HK-2 (cell line): ENCODE measurements around the gene PDE2A.
"Not testable (repeated sequence)": the region's sequence is repeated elsewhere in the genome, so short reads cannot be mapped to it uniquely, and the experiment has no call there.

Experiments used
- DNase-seq: peaks from one replicate; pipeline ENCODE4 v3.0.0-alpha.2; 2018; ENCODE audit not compliant: unreplicated experiment

The PDE2A gene

DNA sequence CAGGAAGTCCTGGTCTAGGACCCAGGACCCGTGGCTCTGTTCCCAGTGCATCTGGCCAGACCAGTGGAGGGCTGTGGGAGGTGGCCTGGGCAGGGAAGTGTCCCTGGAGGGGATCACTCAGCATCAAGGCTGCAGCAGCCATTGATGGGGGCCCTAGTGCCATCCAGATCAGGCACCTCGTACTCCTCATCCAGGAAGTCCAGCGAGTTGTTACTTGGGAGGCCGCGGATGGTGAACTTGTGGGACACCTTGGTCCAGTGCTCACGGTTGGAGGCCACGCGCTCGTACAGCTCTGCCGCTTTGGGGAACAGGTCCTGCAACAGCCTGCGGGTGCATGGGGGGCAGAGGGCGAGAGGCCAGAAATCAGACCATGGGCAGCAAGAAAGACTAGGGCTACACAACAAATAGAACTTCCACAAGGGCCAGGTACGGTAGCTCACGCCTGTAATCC is 96.9 kb downstream of the PDE2A start:
- DNase-seq, result no peak

DNA sequence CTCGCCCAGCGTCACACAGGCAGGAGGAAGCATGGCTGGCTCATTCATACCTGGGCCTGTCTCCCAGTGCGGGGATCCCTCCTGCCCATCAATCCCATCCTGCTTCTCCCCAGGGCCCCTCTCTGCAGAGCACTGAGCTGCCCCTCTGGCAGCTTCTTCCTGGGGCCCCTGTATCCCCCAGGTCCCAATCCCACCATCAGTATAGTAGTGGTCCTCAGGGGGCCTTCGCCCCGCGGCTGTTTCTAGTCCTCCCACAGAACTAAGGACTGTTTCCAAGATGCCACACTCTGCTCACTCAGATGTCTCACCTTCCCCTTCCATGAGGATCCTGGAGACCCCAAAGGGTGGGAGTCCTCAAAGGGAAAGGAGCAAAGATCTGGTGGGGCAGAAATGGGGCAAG is 97.6 kb downstream of the PDE2A start:
- DNase-seq, result no peak

GRCh38 chr11:72576243-72576595 is 98.0 kb downstream of the PDE2A start:
- DNase-seq, result no peak

- no peak for DNase-seq
Observed at GRCh38 chr11:72575533-72576242, 98.5 kb downstream of the PDE2A start.

DNA sequence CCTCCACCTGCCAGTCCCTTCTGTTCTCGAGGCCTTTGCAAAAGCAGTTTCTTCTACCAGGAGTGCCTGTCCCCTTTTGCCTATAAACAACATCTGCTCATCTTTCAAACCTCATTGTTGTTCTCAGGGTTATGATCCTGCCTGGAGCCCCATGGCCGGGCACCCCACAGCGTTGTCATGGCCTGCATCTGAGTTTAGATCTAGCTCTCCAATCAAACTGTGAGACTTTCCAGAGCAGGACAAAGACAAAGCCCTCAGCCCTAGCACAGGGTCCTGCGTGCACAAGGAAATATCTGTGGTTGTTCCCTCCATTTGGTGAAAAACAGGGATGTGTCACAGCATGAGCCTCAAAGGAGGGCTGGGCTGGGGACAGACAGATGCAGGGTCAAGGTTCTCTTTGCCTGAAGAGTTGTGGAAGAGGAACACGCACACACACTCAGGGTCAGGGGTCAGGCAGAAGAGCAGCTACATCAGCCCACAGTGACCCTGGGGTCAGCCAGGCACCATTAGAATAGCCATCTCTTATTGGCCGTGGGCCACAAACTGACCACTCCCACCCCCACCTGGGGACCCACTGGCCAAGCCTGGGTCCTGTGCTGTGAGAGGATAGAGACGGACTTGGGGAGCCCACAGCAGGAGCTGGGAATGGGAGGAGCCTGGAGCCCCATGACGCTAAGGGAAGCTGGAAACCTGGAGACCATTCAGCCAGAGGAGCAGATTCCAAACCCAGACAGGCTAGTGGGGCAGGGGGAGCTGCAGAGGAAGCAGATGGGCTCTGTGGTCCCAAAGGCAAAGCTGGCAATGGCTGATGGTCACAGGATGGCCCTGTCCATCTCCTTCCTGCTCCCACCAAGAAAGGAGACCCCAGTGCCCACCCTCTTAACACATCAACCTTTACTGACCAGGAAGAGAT is 99.4 kb downstream of the PDE2A start:
- DNase-seq, result no peak

- no peak for DNase-seq
Observed at GRCh38 chr11:72573855-72574445, 100.3 kb downstream of the PDE2A start.

- DNase-seq, result peak; percentile 26
Observed at GRCh38 chr11:72573072-72573854, 101.0 kb downstream of the PDE2A start.

DNA sequence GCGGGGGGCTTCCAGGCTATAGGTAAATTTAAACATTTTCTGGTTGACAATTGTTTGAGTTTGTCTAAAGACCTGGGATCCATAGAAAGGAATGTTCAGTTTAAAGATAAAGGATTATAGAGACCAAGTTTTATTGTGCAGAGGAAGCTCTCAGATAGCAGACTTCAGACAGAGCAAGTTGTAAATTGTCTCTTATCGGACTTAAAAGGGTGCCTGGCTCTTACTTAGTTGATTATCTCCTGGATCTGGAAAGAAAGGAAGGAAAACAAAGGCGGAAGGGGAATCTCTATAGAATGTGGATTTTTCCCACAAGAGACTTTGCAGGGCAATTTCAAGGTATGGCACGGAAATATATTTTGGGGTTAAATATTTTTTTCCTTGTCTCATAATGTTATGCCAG is 101.7 kb downstream of the PDE2A start:
- DNase-seq, result not testable (repeated sequence)

GRCh38 chr11:72570893-72571661 is 103.1 kb downstream of the PDE2A start:
- DNase-seq, result no peak

- no peak for DNase-seq
Observed at GRCh38 chr11:72569966-72570892, 104.0 kb downstream of the PDE2A start.

DNA sequence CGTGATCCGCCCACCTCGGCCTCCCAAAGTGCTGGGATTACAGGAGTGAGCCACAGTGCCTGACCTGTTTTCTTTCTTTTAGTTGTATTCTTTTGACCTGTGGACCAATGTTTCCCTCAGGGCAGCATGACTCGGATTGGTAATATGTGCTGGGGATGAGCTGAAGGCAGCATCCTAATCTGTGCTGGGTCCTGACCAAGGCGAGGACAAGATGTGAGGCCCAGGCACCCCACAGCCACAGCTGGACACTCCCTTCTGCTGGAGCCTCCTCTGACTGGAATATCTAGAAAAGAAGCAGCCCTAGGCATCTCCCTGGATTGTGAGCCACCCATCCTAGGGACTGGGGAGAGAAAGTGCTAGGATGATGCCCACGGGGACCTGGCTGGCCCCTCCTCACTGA is 105.4 kb downstream of the PDE2A start:
- DNase-seq, result no peak

DNA sequence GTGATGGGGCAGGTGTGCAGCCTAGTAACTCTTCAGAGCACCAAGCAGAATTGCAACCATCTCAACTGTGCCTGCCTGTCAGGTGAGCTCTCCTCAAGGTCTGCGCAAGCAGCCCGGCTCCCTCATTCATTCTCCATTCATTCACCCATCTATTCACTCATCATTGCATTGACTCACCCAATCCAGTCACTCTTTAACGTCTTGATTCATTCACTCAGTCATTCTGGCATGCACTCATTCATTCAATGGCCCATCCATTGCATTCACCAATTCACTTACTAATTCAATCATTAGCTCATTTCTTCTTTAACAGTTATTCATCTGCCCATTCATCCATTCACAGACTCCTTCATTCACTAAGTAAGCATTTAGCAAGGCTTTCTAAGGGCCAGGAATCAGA is 111.8 kb downstream of the PDE2A start:
- DNase-seq, result peak; percentile 15

GRCh38 chr11:72561856-72562255 is 112.4 kb downstream of the PDE2A start:
- no peak for DNase-seq

- DNase-seq, result not testable (repeated sequence)
Observed at GRCh38 chr11:72560864-72561263, 113.4 kb downstream of the PDE2A start.

GRCh38 chr11:72556433-72556832 is 117.8 kb downstream of the PDE2A start:
- DNase-seq, result no peak

DNA sequence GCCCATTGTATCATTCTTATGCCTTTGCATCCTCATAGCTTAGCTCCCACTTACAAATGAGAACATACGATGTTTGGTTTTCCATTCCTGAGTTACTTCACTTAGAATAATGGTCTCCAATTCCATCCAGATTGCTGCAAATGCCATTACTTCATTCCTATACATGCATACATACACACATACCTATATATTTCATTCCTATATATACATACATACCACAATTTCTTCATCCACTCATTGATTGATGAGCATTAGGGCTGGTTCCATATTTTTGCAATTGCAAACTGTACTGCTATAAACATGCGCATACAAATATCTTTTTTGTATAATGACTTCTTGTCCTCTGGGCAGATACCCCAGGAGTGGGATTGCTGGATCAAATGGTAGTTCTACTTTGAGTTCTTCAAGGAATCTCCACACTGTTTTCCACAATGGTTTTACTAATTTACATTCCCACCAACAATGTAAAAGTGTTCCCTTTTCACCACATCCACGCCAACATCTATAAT is 119.2 kb downstream of the PDE2A start:
- not testable (repeated sequence) for DNase-seq

DNA sequence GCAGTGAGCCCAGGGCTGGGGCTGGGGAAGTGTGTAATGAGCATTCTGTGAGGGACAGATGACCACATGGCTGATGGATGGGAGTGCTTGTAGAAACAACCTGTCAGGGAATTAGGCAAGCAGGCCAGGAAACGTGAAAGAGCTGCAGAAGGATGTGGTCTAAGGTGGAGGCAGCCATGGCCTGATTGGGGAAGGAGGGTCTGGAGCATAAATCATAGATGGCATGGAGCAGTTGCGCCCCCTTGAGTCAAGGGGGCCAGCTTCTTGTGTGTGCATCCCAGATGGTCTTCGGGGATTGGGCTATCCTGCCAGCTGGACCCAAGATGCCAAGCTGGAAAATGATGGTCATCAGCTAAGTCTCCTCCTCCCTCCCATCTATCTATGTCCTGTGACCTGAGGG is 120.5 kb downstream of the PDE2A start:
- no peak for DNase-seq

DNA sequence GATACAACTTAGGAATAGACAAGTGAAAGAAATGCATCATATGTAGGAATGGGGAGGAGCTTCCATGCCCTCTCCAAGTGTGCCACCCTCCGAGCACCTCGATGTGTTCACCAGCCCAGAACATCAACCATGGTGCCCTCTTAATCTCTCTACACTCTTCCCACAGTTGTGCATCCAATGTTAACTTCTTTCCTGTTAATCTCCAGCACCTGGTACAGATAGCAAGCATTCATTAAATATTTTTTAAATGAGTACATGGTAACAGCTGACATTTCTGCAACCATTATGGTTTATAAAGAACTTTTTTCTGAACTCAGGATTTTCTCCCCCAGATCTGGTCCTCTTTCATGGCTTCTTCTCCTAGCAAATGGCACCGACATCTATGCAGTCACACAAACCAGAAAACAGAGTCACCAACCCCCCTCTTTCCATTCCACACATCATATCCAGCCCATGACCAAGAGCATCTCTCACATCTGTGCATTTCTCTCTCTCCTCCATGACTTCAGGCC is 121.8 kb downstream of the PDE2A start:
- no peak for DNase-seq

GRCh38 chr11:72551571-72551970 is 122.7 kb downstream of the PDE2A start:
- no peak for DNase-seq

GRCh38 chr11:72548463-72548862 is 125.8 kb downstream of the PDE2A start:
- no peak for DNase-seq
